Lung (tissue), 12 donors: ENCODE data around the gene CDC27. TPM values are rescaled to one million over a fixed set of nuclear protein-coding genes. Genes with fewer than 3 reads are reported as not detected.
A peak's percentile ranks its signal among the peaks of the same experiment; 100 is the strongest.
"Not testable (repeated sequence)": the region's sequence is repeated elsewhere in the genome, so short reads cannot be mapped to it uniquely, and the experiment has no call there.

Experiments used
- ATAC-seq: fragments of 200-7000 bp; cut with Tn5 transposase; one replicate; pipeline ENCODE4 v1.9.1; 2020; ENCODE audit warnings: moderate number of reproducible peaks; ENCODE audit not compliant: insufficient read depth, low FRiP score
- DNase-seq, 3 donors: peaks; one replicate each; pipeline ENCODE4 v3.0.0-alpha.2; 2013 to 2017
- H3K27ac ChIP-seq, 2 donors: one replicate each; pipeline ENCODE4 v1.5.1; 2013; ENCODE audit warnings: mild to moderate bottlenecking in 2 of 2, moderate library complexity in 2 of 2, control low read depth in 1 of 2, inconsistent platforms in 1 of 2, low read depth in 1 of 2, low read length in 1 of 2
- H3K27me3 ChIP-seq, 3 donors: one replicate each; pipeline ENCODE4 v1.5.1; 2013; ENCODE audit warnings: low read length in 2 of 3; ENCODE audit not compliant: control insufficient read depth in 3 of 3, insufficient read depth in 3 of 3
- H3K36me3 ChIP-seq, 4 donors: one replicate each; pipeline ENCODE4 v1.5.1; 2013; ENCODE audit warnings: low read length in 4 of 4, mild to moderate bottlenecking in 1 of 4, moderate library complexity in 1 of 4; ENCODE audit not compliant: control insufficient read depth in 4 of 4, insufficient read depth in 4 of 4
- H3K4me1 ChIP-seq, 5 donors: one replicate each; pipeline ENCODE4 v1.5.1; 2013; ENCODE audit warnings: low read length in 5 of 5, mild to moderate bottlenecking in 2 of 5, moderate library complexity in 1 of 5; ENCODE audit not compliant: control insufficient read depth in 5 of 5, insufficient read depth in 5 of 5
- H3K4me3 ChIP-seq: one replicate; pipeline ENCODE4 v1.5.1; 2013; ENCODE audit warnings: mild to moderate bottlenecking, control low read depth, moderate library complexity
- H3K9ac ChIP-seq, 2 donors: one replicate each; pipeline ENCODE4 v1.5.1; 2013; ENCODE audit warnings: low read length in 2 of 2, control low read depth in 1 of 2; ENCODE audit not compliant: insufficient read depth in 1 of 2
- H3K9me3 ChIP-seq, 4 donors: one replicate each; pipeline ENCODE4 v1.5.1; 2013; ENCODE audit warnings: low read length in 3 of 4, mild to moderate bottlenecking in 1 of 4, moderate library complexity in 1 of 4; ENCODE audit not compliant: control insufficient read depth in 4 of 4, insufficient read depth in 3 of 4
- WGBS, 2 donors: extraction: QIAGEN DNeasy Blood & Tissue Kit; methylation state at CpG; one replicate each; pipeline ENCODE4 v1.1.7; 2013; 5-methylcytosine and 5-hydroxymethylcytosine counted together
- polyA plus RNA-seq, 2 donors: library from polyadenylated mRNA; stranded (reverse); fragments of 200-250 nt; gene quantifications; one replicate each; pipeline ENCODE4 v1.2.1, GENCODE V29; 2013
- total RNA-seq, 2 donors: library from RNA; depleted of rRNA in 1 of 2; stranded (reverse); fragments of >200 nt in 1 of 2; gene quantifications; one replicate each; pipeline ENCODE4 v1.2.1, GENCODE V29; 2014 to 2021
- TF ChIP-seq, protein P1 (sequence below): IDR thresholded peaks from 2 replicates; pipeline ENCODE4 v1.5.1; 2012; ENCODE audit warnings: mild to moderate bottlenecking; ENCODE audit errors: control extremely low read depth, extremely low read depth
- donor health status: control.
- donor health status: control.
- donor health status: Bipolar disorder and iron deficiency.
- donor health status: healthy.
- donor health status: DM: yes; HTN: yes; CAD: no.

Gene CDC27
- total and polyA plus RNA-seq, 4 donors: 13.6 to 74.1 (median 46.1) TPM

DNA sequence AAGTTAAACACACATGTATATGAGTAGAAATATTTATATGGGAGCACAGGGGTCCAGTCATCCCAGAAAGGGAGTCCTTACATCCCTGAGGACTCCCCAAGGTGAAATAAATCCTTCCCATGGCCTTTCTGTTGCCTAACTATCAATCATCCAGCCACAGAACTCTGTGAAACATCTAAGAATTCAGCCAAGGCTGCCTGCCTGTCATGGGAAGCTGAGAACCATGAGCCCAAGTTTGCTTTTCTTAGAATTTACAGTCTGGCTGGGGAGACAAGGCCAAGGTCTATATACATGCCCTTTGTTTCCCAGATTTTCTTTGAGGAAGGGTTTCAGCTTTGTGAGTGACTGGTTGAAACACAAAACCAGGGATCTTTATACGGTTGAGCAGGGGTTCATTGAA lies 35.9 kb upstream of the CDC27 start:
- H3K4me1 ChIP-seq: peaks cover 3 to 17% (median 11%) of the 10 kb centered on the region in 5 donors
- WGBS, 2 donors: 43 to 66% methylated on average over 1 of the region's 1 CpG
- DNase-seq (no peak), ATAC-seq (no peak)
- peak overlapping the region; percentile 71 to 87 for H3K27ac ChIP-seq
- no peak overlapping the region for H3K9ac ChIP-seq
- no peaks in the 10 kb centered on the region for H3K9me3 ChIP-seq
- no peaks in the 10 kb centered on the region for H3K36me3 ChIP-seq
- TF ChIP-seq, protein P1, sequence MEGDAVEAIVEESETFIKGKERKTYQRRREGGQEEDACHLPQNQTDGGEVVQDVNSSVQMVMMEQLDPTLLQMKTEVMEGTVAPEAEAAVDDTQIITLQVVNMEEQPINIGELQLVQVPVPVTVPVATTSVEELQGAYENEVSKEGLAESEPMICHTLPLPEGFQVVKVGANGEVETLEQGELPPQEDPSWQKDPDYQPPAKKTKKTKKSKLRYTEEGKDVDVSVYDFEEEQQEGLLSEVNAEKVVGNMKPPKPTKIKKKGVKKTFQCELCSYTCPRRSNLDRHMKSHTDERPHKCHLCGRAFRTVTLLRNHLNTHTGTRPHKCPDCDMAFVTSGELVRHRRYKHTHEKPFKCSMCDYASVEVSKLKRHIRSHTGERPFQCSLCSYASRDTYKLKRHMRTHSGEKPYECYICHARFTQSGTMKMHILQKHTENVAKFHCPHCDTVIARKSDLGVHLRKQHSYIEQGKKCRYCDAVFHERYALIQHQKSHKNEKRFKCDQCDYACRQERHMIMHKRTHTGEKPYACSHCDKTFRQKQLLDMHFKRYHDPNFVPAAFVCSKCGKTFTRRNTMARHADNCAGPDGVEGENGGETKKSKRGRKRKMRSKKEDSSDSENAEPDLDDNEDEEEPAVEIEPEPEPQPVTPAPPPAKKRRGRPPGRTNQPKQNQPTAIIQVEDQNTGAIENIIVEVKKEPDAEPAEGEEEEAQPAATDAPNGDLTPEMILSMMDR: no peak
- no peaks in the 10 kb centered on the region for H3K27me3 ChIP-seq
- no peak overlapping the region for H3K4me3 ChIP-seq

DNA sequence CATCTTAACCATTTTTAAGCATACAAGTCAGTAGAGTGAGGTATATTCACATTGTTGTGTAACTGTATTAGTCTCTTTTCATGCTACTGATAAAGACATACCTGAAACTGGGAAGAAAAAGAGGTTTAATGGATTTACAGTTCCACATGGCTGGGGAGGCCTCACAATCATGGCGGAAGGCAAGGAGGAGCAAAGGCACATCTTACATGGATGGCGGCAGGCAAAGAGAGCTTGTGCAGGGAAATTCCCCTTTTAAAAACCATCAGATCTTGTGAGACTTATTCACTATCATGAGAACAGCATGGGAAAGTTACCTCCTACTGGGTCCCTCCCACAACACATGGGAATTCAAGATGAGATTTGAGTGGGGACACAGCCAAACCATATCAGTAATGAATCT lies 35.0 kb upstream of the CDC27 start:
- ATAC-seq, H3K27ac ChIP-seq, H3K9me3 ChIP-seq, H3K9ac ChIP-seq, H3K4me3 ChIP-seq, H3K27me3 ChIP-seq, H3K36me3 ChIP-seq, DNase-seq: not testable (repeated sequence)
- peaks cover 3 to 15% (median 11%) of the 10 kb centered on the region in 5 donors for H3K4me1 ChIP-seq
- WGBS, 2 donors: 98% methylated on average over 2 of the region's 2 CpGs

DNA sequence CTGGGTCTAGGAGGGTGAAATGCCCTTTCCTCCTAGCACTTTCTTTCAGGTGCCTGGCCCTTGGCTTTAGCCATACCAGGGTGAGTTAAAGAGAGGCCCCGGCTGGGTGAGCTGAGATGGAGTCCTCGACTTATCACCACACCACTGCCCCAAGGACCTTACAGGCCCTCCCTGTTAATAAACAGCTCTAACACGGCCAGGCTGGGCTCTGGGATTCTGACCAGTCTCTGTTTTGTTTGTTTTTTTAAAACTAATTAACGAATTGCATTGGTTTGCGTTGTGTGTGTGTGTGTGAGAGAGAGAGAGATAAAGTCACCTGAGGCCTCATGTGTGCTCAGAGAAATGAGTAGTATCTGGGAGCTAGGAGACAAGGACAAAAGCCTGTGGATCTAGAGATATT lies 34.4 kb upstream of the CDC27 start:
- DNase-seq (no peak), ATAC-seq (no peak)
- TF ChIP-seq, protein P1: no peak
- WGBS, 2 donors: 83 to 91% methylated on average over 5 of the region's 5 CpGs
- H3K36me3 ChIP-seq: no peaks in the 10 kb centered on the region
- H3K27me3 ChIP-seq: no peaks in the 10 kb centered on the region
- H3K9ac ChIP-seq: no peak overlapping the region
- peak overlapping the region; percentile 9 to 38 for H3K27ac ChIP-seq
- H3K4me1 ChIP-seq: peaks cover 3 to 15% (median 11%) of the 10 kb centered on the region in 5 donors
- H3K4me3 ChIP-seq: no peak overlapping the region
- H3K9me3 ChIP-seq: no peaks in the 10 kb centered on the region

DNA sequence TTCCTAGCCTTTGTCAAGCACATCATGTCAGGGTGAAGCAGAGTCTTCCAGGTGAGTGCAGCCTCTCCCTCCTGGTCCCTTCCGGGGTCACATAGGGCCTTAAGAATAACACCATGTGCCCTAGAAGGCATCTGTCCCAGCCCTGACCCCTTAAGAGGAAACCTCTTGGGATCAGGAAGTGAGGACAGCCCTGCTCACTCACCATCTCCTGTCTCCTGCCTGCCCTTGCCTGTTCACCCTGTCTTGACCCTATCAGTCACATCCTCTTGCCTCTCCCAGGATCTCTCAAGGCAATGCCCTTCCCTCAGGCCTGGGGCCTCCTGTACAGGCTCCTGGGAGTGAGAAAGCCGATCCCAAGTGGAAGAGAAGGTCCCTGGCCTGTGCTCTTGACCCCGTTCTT lies 33.9 kb upstream of the CDC27 start:
- no peak for DNase-seq
- no peak overlapping the region for H3K9ac ChIP-seq
- no peaks in the 10 kb centered on the region for H3K27me3 ChIP-seq
- H3K4me1 ChIP-seq: peaks cover 3 to 15% (median 11%) of the 10 kb centered on the region in 5 donors
- TF ChIP-seq, protein P1: no peak
- WGBS, 2 donors: 80 to 83% methylated on average over 3 of the region's 3 CpGs
- no peaks in the 10 kb centered on the region for H3K9me3 ChIP-seq
- peak overlapping the region; percentile 9 to 38 for H3K27ac ChIP-seq
- no peak overlapping the region for H3K4me3 ChIP-seq
- no peaks in the 10 kb centered on the region for H3K36me3 ChIP-seq
- no peak for ATAC-seq
